Thyroid gland (tissue), 4 donors: ENCODE measurements around the gene LRATD1.

Experiments
- CTCF ChIP-seq, 6 experiments: fragments of 200-600 bp in 3 of 6; fragments of 450-650 bp in 3 of 6; sonication (generic) in 3 of 6; IDR thresholded peaks; one replicate each; pipeline ENCODE4 v1.5.1; 2016 to 2019; ENCODE audit warnings: antibody characterized with exemption in 6 of 6, mild to moderate bottlenecking in 2 of 6, inconsistent platforms in 1 of 6, moderate library complexity in 1 of 6
- POLR2A ChIP-seq, 2 donors: fragments of 450-650 bp; IDR thresholded peaks; one replicate each; pipeline ENCODE4 v1.6.1; 2017; ENCODE audit warnings: antibody characterized with exemption in 2 of 2, mild to moderate bottlenecking in 2 of 2, moderate library complexity in 1 of 2

- TF ChIP-seq CTCF (IDR thresholded peaks at IDR 0.05) (no peak), POLR2A (IDR thresholded peaks at IDR 0.05) (no peak)
These were observed 10.5 kb upstream of the LRATD1 start for GRCh38 chr2:14621906-14622549.
